Measurements from ENCODE around the gene FBXO34.
A peak's percentile ranks its signal among the peaks of the same experiment; 100 is the strongest.
"Not testable (repeated sequence)": the region's sequence is repeated elsewhere in the genome, so short reads cannot be mapped to it uniquely, and the experiment has no call there.

FBXO34 gene

GRCh38 chr14:55348766-55349453 lies 77.7 kb downstream of the FBXO34 start:
- no peak for DNase-seq

GRCh38 chr14:55349565-55349964 lies 78.3 kb downstream of the FBXO34 start:
- DNase-seq: no peak

- no peak for DNase-seq
These were observed 79.2 kb downstream of the FBXO34 start for GRCh38 chr14:55350461-55350860.

- DNase-seq: no peak
These were observed 79.9 kb downstream of the FBXO34 start for GRCh38 chr14:55351111-55351510.

GRCh38 chr14:55352201-55352600 lies 81.0 kb downstream of the FBXO34 start:
- no peak for DNase-seq

GRCh38 chr14:55353686-55354467 lies 82.7 kb downstream of the FBXO34 start:
- peak; percentile 51 for DNase-seq

- DNase-seq: peak; percentile 84
These were observed 83.3 kb downstream of the FBXO34 start for GRCh38 chr14:55354500-55354899.

GRCh38 chr14:55355922-55356321 lies 84.7 kb downstream of the FBXO34 start:
- no peak for DNase-seq

GRCh38 chr14:55356913-55357312 lies 85.7 kb downstream of the FBXO34 start:
- no peak for DNase-seq

GRCh38 chr14:55359307-55359706 lies 88.1 kb downstream of the FBXO34 start:
- DNase-seq: no peak

GRCh38 chr14:55361190-55361589 lies 90.0 kb downstream of the FBXO34 start:
- DNase-seq: no peak

GRCh38 chr14:55366271-55366670 lies 95.0 kb downstream of the FBXO34 start:
- DNase-seq: no peak

GRCh38 chr14:55370883-55371455 lies 99.7 kb downstream of the FBXO34 start:
- no peak for DNase-seq

- no peak for DNase-seq
These were observed 101.2 kb downstream of the FBXO34 start for GRCh38 chr14:55372423-55372822.

- DNase-seq: no peak
These were observed 101.6 kb downstream of the FBXO34 start for GRCh38 chr14:55372825-55373224.

GRCh38 chr14:55373784-55374705 lies 102.8 kb downstream of the FBXO34 start:
- DNase-seq: peak; percentile 72

GRCh38 chr14:55374771-55375170 lies 103.5 kb downstream of the FBXO34 start:
- DNase-seq: no peak

- no peak for DNase-seq
These were observed 106.0 kb downstream of the FBXO34 start for GRCh38 chr14:55377236-55377635.

GRCh38 chr14:55381040-55381439 lies 109.8 kb downstream of the FBXO34 start:
- no peak for DNase-seq

GRCh38 chr14:55381561-55381960 lies 110.3 kb downstream of the FBXO34 start:
- no peak for DNase-seq

GRCh38 chr14:55382483-55382882 lies 111.3 kb downstream of the FBXO34 start:
- DNase-seq: no peak

GRCh38 chr14:55383056-55383466 lies 111.8 kb downstream of the FBXO34 start:
- DNase-seq: not testable (repeated sequence)

All from CD4-positive, alpha-beta T cell treated with Interleukin-21 for 1 hour (primary cell).